ENCODE measurements around the gene DCPS.

GRCh38 chr11:126359431-126360048 is 55.7 kb downstream of the DCPS start:
- TF ChIP-seq POLR2A (IDR thresholded peaks at IDR 0.05): no peak
- no peak for TF ChIP-seq CTCF (IDR thresholded peaks at IDR 0.05)
- peak in 2 of 3 donors; percentile 23 to 55 for TF ChIP-seq POLR2AphosphoS5 (IDR thresholded peaks at IDR 0.05)
